M059J (cell line): ENCODE data around the gene DNAJC5. TPM values are rescaled to one million over a fixed set of nuclear protein-coding genes. Genes with fewer than 3 reads are reported as not detected.
"Not testable (repeated sequence)": the region's sequence is repeated elsewhere in the genome, so short reads cannot be mapped to it uniquely, and the experiment has no call there.

Experiments
- DNase-seq: peaks from one replicate; pipeline ENCODE4 v3.0.0-alpha.2; 2012; ENCODE audit warnings: low read depth
- total RNA-seq: library from RNA; depleted of rRNA; stranded (reverse); fragments of >200 nt; shearing (Covaris generic); gene quantifications from 2 replicates; pipeline ENCODE4 v1.2.3, GENCODE V29; 2014

Gene DNAJC5
- total RNA-seq, 1 experiment from 2014 or later = 68.7 TPM

- DNase-seq = no peak
Measured at GRCh38 chr20:63861365-63861934, 33.5 kb upstream of the DNAJC5 start, which contains the start of gene ABHD16B. Gene ABHD16B (plus strand): TSS chr20:63861498. CDS start chr20:63861541, 43 bp downstream.

- no peak for DNase-seq
Measured at GRCh38 chr20:63861981-63862901, 32.7 kb upstream of the DNAJC5 start.

GRCh38 chr20:63863021-63863797 lies 31.7 kb upstream of the DNAJC5 start:
- no peak for DNase-seq

- peak; percentile 80 for DNase-seq
Measured at GRCh38 chr20:63863798-63864544, 31.0 kb upstream of the DNAJC5 start.

- DNase-seq = no peak
Measured at GRCh38 chr20:63864545-63864977, 30.4 kb upstream of the DNAJC5 start.

- DNase-seq = peak; percentile 100
Measured at GRCh38 chr20:63864978-63865640, 29.8 kb upstream of the DNAJC5 start, which contains the start of gene TPD52L2. Gene TPD52L2 (plus strand): TSS chr20:63865270. CDS start chr20:63865366, 96 bp downstream.

GRCh38 chr20:63867042-63867441 lies 27.9 kb upstream of the DNAJC5 start:
- DNase-seq = not testable (repeated sequence)

GRCh38 chr20:63868264-63868663 lies 26.7 kb upstream of the DNAJC5 start:
- no peak for DNase-seq

GRCh38 chr20:63873477-63873971 lies 21.4 kb upstream of the DNAJC5 start:
- peak; percentile 88 for DNase-seq

- DNase-seq = not testable (repeated sequence)
Measured at GRCh38 chr20:63874241-63874640, 20.7 kb upstream of the DNAJC5 start.

- no peak for DNase-seq
Measured at GRCh38 chr20:63876489-63877036, 18.4 kb upstream of the DNAJC5 start.

- DNase-seq = no peak
Measured at GRCh38 chr20:63877755-63878470, 17.0 kb upstream of the DNAJC5 start.

- DNase-seq = no peak
Measured at GRCh38 chr20:63878899-63879663, 15.8 kb upstream of the DNAJC5 start.

- DNase-seq = not testable (repeated sequence)
Measured at GRCh38 chr20:63880901-63881300, 14.0 kb upstream of the DNAJC5 start.

- DNase-seq = no peak
Measured at GRCh38 chr20:63881451-63882226, 13.3 kb upstream of the DNAJC5 start.

- DNase-seq = no peak
Measured at GRCh38 chr20:63882257-63883200, 12.4 kb upstream of the DNAJC5 start.

- no peak for DNase-seq
Measured at GRCh38 chr20:63883201-63883593, 11.7 kb upstream of the DNAJC5 start.
